Stimulated activated naive CD4-positive, alpha-beta T cell (primary cell): ENCODE data around the gene PEX6.
A peak's percentile ranks its signal among the peaks of the same experiment; 100 is the strongest.
"Not testable (repeated sequence)": the region's sequence is repeated elsewhere in the genome, so short reads cannot be mapped to it uniquely, and the experiment has no call there.

ENCODE experiments used
- DNase-seq, 6 experiments: peaks; one replicate each; lab custom pipeline; 2025; lab: John Stamatoyannopoulos, UW

PEX6 gene

GRCh38 chr6:42967228-42967627 lies 11.8 kb downstream of the PEX6 start:
- DNase-seq = no peak

GRCh38 chr6:42966571-42966970 lies 12.4 kb downstream of the PEX6 start:
- DNase-seq = no peak

GRCh38 chr6:42963855-42964605 lies 15.0 kb downstream of the PEX6 start:
- DNase-seq = peak in 3 of 6 experiments; percentile 7 to 41 (median 9)

- DNase-seq = no peak
These were observed 15.7 kb downstream of the PEX6 start for GRCh38 chr6:42963179-42963854.

- no peak for DNase-seq
These were observed 16.3 kb downstream of the PEX6 start for GRCh38 chr6:42962502-42963178.

GRCh38 chr6:42962096-42962495 lies 16.9 kb downstream of the PEX6 start:
- DNase-seq = no peak

GRCh38 chr6:42961020-42961470 lies 17.9 kb downstream of the PEX6 start:
- DNase-seq = no peak

- DNase-seq = peak; percentile 15 to 60 (median 32)
These were observed 18.6 kb downstream of the PEX6 start, which contains the start of gene GNMT for GRCh38 chr6:42960243-42961019. Gene GNMT, plus strand, starts transcription at chr6:42960754. Its CDS starts 14 bp downstream, at chr6:42960768.

- DNase-seq = no peak
These were observed 19.1 kb downstream of the PEX6 start for GRCh38 chr6:42959917-42960242.

GRCh38 chr6:42958125-42958524 lies 20.9 kb downstream of the PEX6 start:
- no peak for DNase-seq

GRCh38 chr6:42954405-42954804 lies 24.6 kb downstream of the PEX6 start:
- not testable (repeated sequence) for DNase-seq

- no peak for DNase-seq
These were observed 26.6 kb downstream of the PEX6 start for GRCh38 chr6:42952389-42952788.

GRCh38 chr6:42947950-42948349 lies 31.0 kb downstream of the PEX6 start:
- DNase-seq = no peak

- DNase-seq = no peak
These were observed 36.5 kb downstream of the PEX6 start for GRCh38 chr6:42942444-42942843.

GRCh38 chr6:42941356-42941755 lies 37.6 kb downstream of the PEX6 start:
- DNase-seq = not testable (repeated sequence)

GRCh38 chr6:42940493-42941045 lies 38.4 kb downstream of the PEX6 start:
- no peak for DNase-seq

GRCh38 chr6:42939810-42940167 lies 39.2 kb downstream of the PEX6 start:
- no peak for DNase-seq

- no peak for DNase-seq
These were observed 39.8 kb downstream of the PEX6 start for GRCh38 chr6:42938987-42939809.

GRCh38 chr6:42938428-42938796 lies 40.6 kb downstream of the PEX6 start:
- DNase-seq = no peak

- DNase-seq = no peak
These were observed 41.2 kb downstream of the PEX6 start for GRCh38 chr6:42937548-42938427.
